MCF 10A (cell line): Measurements from ENCODE around the gene CLN5. TPM values are rescaled to one million over a fixed set of nuclear protein-coding genes. Genes with fewer than 3 reads are reported as not detected.

Experiments used
- BruUV-seq: library from RNA; stranded (reverse); fragments of 400-500 nt; replicated peaks from 2 replicates; lab custom pipeline; 2021; lab: Mats Ljungman, UMichigan
- CTCF ChIA-PET: fragments of 300-600 bp; sonication (Branson Sonifier 250); formaldehyde crosslinking; extraction: SDS; loops from one replicate; lab custom pipeline; 2021; ENCODE audit warnings: antibody characterized with exemption, inconsistent platforms; lab: Yijun Ruan, JAX
- POLR2A ChIA-PET: fragments of 300-600, 350-650 bp; sonication (Branson Sonifier 250); formaldehyde crosslinking; extraction: SDS; loops from one replicate; lab custom pipeline; 2020; ENCODE audit warnings: antibody characterized with exemption, inconsistent platforms; lab: Yijun Ruan, JAX
- DNase-seq: peaks from one replicate; pipeline ENCODE4 v3.0.0-alpha.2; 2018; ENCODE audit not compliant: unreplicated experiment
- H3K27ac Mint-ChIP-seq: one replicate; pipeline ENCODE4 v1.8.0; 2022; ENCODE audit warnings: mild to moderate bottlenecking, low read depth, mixed read lengths; ENCODE audit not compliant: unreplicated experiment
- H3K27me3 Mint-ChIP-seq: one replicate; pipeline ENCODE4 v1.8.0; 2022; ENCODE audit warnings: mixed read lengths; ENCODE audit not compliant: insufficient read depth, unreplicated experiment
- H3K36me3 Mint-ChIP-seq: one replicate; pipeline ENCODE4 v1.8.0; 2022; ENCODE audit warnings: mild to moderate bottlenecking, moderate library complexity, mixed read lengths; ENCODE audit not compliant: insufficient read depth, unreplicated experiment
- H3K4me1 Mint-ChIP-seq: one replicate; pipeline ENCODE4 v1.8.0; 2022; ENCODE audit warnings: mixed read lengths; ENCODE audit not compliant: insufficient read depth, unreplicated experiment
- H3K4me3 Mint-ChIP-seq: one replicate; pipeline ENCODE4 v1.8.0; 2022; ENCODE audit warnings: mild to moderate bottlenecking, moderate library complexity, mixed read lengths; ENCODE audit not compliant: unreplicated experiment
- H3K9me3 Mint-ChIP-seq: one replicate; pipeline ENCODE4 v1.8.0; 2022; ENCODE audit warnings: mixed read lengths; ENCODE audit not compliant: unreplicated experiment
- CTCF ChIP-seq: fragments of 200-600 bp; IDR thresholded peaks from one replicate; pipeline ENCODE4 v1.8.0; 2022; ENCODE audit warnings: antibody characterized with exemption, mild to moderate bottlenecking; ENCODE audit not compliant: unreplicated experiment
- intact Hi-C: fragments of 100-400 bp; cut with micrococcal nuclease; formaldehyde crosslinking; loops from 2 replicates; pipeline ENCODE4 v1.14.1; 2022
- total RNA-seq: library from RNA; stranded (reverse); gene quantifications from 2 replicates; pipeline ENCODE4 v1.2.3, GENCODE V29; 2022

The CLN5 gene
- total RNA-seq, 1 experiment from 2014 or later, result 16.0 TPM

GRCh38 chr13:76991432-76991795, 467 bp upstream of the CLN5 start:
- DNase-seq, result no peak
- ChIA-PET POLR2A (interaction anchor here (0.9 to 3.1 kb wide), 21 partner anchors 8 to 336 kb away, joined by 3 to 56 read pairs (median 11); partner anchors contain the start of genes FBXL3, KCTD12 and MYCBP2), CTCF (interaction anchor here (6.6 kb wide), 1 partner anchor 13 kb away, joined by 82 read pairs; no protein-coding TSS in a partner anchor)
- H3K27ac Mint-ChIP-seq, result peak overlapping the region; percentile 96
- peaks cover 25% of the 10 kb centered on the region for H3K4me1 Mint-ChIP-seq
- TF ChIP-seq CTCF, result no peak
- TSS peak; percentile 83 for BruUV-seq
- H3K27me3 Mint-ChIP-seq, result peaks cover 9% of the 10 kb centered on the region
- peak overlapping the region; percentile 93 for H3K4me3 Mint-ChIP-seq
- H3K36me3 Mint-ChIP-seq, result peaks cover 11% of the 10 kb centered on the region
- intact Hi-C loops, result loop anchor here (10.0 kb wide), 1 partner anchor 1317 kb away; no protein-coding TSS in a partner anchor
- H3K9me3 Mint-ChIP-seq, result no peaks in the 10 kb centered on the region

- peak; percentile 35 for DNase-seq
- TF ChIP-seq CTCF, result no peak
- Mint-ChIP-seq H3K4me1 (peaks cover 28% of the 10 kb centered on the region), H3K36me3 (peaks cover 22% of the 10 kb centered on the region), H3K4me3 (peak overlapping the region; percentile 93), H3K9me3 (no peaks in the 10 kb centered on the region), H3K27me3 (no peaks in the 10 kb centered on the region), H3K27ac (peak overlapping the region; percentile 96)
- ChIA-PET CTCF (interaction anchor here (0.7 to 6.6 kb wide), 7 partner anchors 9 to 297 kb away, joined by 3 to 82 read pairs (median 4); no protein-coding TSS in a partner anchor), POLR2A (interaction anchor here (0.6 to 3.1 kb wide), 27 partner anchors 8 to 337 kb away, joined by 3 to 56 read pairs (median 6); partner anchors contain the start of genes FBXL3, KCTD12 and MYCBP2)
- intact Hi-C loops, result loop anchor here (10.0 kb wide), 1 partner anchor 1318 kb away; no protein-coding TSS in a partner anchor
- TSS peak; percentile 41 for BruUV-seq
Measured at GRCh38 chr13:76992548-76993001, 694 bp downstream of the CLN5 start.

DNA sequence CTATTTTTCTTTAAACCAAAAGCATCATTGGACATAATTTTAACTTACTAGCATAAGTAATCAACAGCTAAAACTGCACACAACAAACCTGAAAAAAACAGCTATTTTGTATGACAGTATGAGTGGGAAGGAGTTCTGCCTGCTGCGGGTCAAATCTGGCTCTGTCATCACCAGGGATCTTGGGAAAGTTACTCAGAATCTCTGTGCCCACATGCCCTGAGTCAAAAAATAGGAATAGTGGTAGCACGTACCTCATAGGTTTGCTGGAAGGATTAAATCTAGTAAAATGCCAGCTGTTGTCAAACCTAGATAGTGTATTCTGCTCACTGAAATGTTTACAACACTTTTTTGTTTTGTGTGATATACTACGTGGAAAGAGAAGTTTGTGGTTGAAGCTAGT, 1.1 kb downstream of the CLN5 start:
- BruUV-seq, result no TSS peak
- H3K36me3 Mint-ChIP-seq, result peaks cover 27% of the 10 kb centered on the region
- H3K27me3 Mint-ChIP-seq, result no peaks in the 10 kb centered on the region
- no peak for DNase-seq
- ChIA-PET POLR2A (interaction anchor here (0.6 to 3.1 kb wide), 25 partner anchors 9 to 336 kb away, joined by 3 to 56 read pairs (median 7); partner anchors contain the start of genes FBXL3, KCTD12 and MYCBP2), CTCF (interaction anchor here (0.6 to 6.6 kb wide), 9 partner anchors 9 to 1107 kb away, joined by 3 to 82 read pairs (median 4); no protein-coding TSS in a partner anchor)
- H3K9me3 Mint-ChIP-seq, result no peaks in the 10 kb centered on the region
- intact Hi-C loops, result loop anchor here (10.0 kb wide), 1 partner anchor 1318 kb away; no protein-coding TSS in a partner anchor
- peak overlapping the region; percentile 96 for H3K27ac Mint-ChIP-seq
- TF ChIP-seq CTCF, result no peak
- peak overlapping the region; percentile 93 for H3K4me3 Mint-ChIP-seq
- H3K4me1 Mint-ChIP-seq, result peaks cover 28% of the 10 kb centered on the region

DNA sequence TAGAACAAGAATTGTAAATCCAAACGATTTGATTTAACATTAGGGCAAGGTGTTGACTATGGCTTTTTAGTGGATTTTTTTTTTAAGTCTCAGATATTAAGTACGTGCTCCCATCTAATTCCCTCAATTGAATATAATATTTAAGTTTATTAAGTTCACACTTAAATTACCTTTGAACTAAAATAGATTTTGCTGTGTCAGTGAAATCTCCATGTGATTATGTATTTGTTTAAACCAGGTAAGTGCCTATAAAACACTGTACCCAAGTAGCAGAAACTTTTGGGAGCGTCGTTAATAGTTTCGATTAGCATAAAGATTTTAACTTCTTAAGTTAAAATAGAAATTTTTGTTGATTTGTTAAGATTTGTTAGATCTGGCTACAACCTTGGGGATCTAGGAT, 1.6 kb downstream of the CLN5 start:
- H3K4me1 Mint-ChIP-seq, result peaks cover 28% of the 10 kb centered on the region
- TF ChIP-seq CTCF, result no peak
- H3K27ac Mint-ChIP-seq, result peak overlapping the region; percentile 96

More for the DNA sequence above, 1.6 kb downstream of the CLN5 start:
- DNase-seq, result no peak
- BruUV-seq, result no TSS peak
- no peaks in the 10 kb centered on the region for H3K27me3 Mint-ChIP-seq
- ChIA-PET CTCF (interaction anchor here (0.6 to 6.6 kb wide), 7 partner anchors 9 to 1107 kb away, joined by 3 to 82 read pairs (median 4); no protein-coding TSS in a partner anchor), POLR2A (interaction anchor here (0.7 to 3.1 kb wide), 15 partner anchors 8 to 336 kb away, joined by 3 to 56 read pairs (median 13); partner anchors contain the start of genes FBXL3 and KCTD12)
- intact Hi-C loops, result loop anchor here (10.0 kb wide), 1 partner anchor 1319 kb away; no protein-coding TSS in a partner anchor
- H3K9me3 Mint-ChIP-seq, result no peaks in the 10 kb centered on the region
- H3K36me3 Mint-ChIP-seq, result peaks cover 31% of the 10 kb centered on the region
- H3K4me3 Mint-ChIP-seq, result peak overlapping the region; percentile 93
